GM19395 (cell line): ENCODE measurements around the gene APOL2.
"Not testable (repeated sequence)": the region's sequence is repeated elsewhere in the genome, so short reads cannot be mapped to it uniquely, and the experiment has no call there.

Source experiments
- ATAC-seq: cut with Tn5 transposase; IDR thresholded peaks from one replicate; pipeline ENCODE4 v1.9.1; 2021; ENCODE audit warnings: mild to moderate bottlenecking, moderate library complexity; ENCODE audit not compliant: unreplicated experiment

Gene APOL2

GRCh38 chr22:36244522-36245391 is 5.4 kb upstream of the APOL2 start:
- no peak for ATAC-seq

- ATAC-seq, result no peak
Observed at GRCh38 chr22:36243986-36244385, 4.7 kb upstream of the APOL2 start.

GRCh38 chr22:36239150-36239400 is 252 bp downstream of the APOL2 start:
- ATAC-seq, result peak; percentile 17

GRCh38 chr22:36238373-36239149 is 766 bp downstream of the APOL2 start:
- ATAC-seq, result peak; percentile 13

GRCh38 chr22:36237462-36238372 is 1.6 kb downstream of the APOL2 start:
- no peak for ATAC-seq

GRCh38 chr22:36236388-36237319 is 2.7 kb downstream of the APOL2 start:
- ATAC-seq, result no peak

- no peak for ATAC-seq
Observed at GRCh38 chr22:36235585-36235984, 3.7 kb downstream of the APOL2 start.

GRCh38 chr22:36234919-36235318 is 4.4 kb downstream of the APOL2 start:
- ATAC-seq, result no peak

- no peak for ATAC-seq
Observed at GRCh38 chr22:36234213-36234612, 5.1 kb downstream of the APOL2 start.

- no peak for ATAC-seq
Observed at GRCh38 chr22:36233796-36234195, 5.5 kb downstream of the APOL2 start.

- ATAC-seq, result no peak
Observed at GRCh38 chr22:36232715-36233401, 6.5 kb downstream of the APOL2 start.

GRCh38 chr22:36231051-36231450 is 8.3 kb downstream of the APOL2 start:
- ATAC-seq, result not testable (repeated sequence)

GRCh38 chr22:36229649-36230048 is 9.7 kb downstream of the APOL2 start:
- ATAC-seq, result not testable (repeated sequence)

- ATAC-seq, result no peak
Observed at GRCh38 chr22:36228944-36229343, 10.4 kb downstream of the APOL2 start.

- not testable (repeated sequence) for ATAC-seq
Observed at GRCh38 chr22:36228369-36228768, 11.0 kb downstream of the APOL2 start.

- no peak for ATAC-seq
Observed at GRCh38 chr22:36227806-36228205, 11.5 kb downstream of the APOL2 start.

GRCh38 chr22:36227396-36227795 is 11.9 kb downstream of the APOL2 start:
- no peak for ATAC-seq

- ATAC-seq, result no peak
Observed at GRCh38 chr22:36226189-36226588, 13.1 kb downstream of the APOL2 start.

GRCh38 chr22:36225333-36225922 is 13.9 kb downstream of the APOL2 start:
- ATAC-seq, result no peak
